Measurements from ENCODE around the gene CD6. TPM values are rescaled to one million over a fixed set of nuclear protein-coding genes. Genes with fewer than 3 reads are reported as not detected.

CD6 gene
- total RNA-seq, 1 donor from 2014 or later: not detected

DNA sequence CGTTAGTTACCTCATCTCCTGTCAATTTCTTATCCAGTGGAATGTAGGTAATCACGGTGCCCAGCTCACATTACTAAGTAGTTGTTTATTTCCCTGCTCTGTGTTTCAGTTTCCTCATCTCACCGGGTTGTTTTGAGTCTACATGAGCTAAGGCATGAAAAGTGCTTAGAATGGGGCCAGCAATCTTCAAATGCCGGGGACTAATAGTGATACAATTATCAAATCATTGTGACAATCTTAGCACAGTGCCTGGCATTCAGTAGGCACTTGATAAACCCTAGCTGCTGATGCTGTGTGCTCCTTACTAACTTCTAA lies 77.5 kb downstream of the CD6 start:
- H3K4me3 ChIP-seq: no peak overlapping the region
- H3K9me3 ChIP-seq (ENCODE audit: low read depth): no peaks in the 10 kb centered on the region
- no peak for DNase-seq (ENCODE audit: low spot score)
- no peaks in the 10 kb centered on the region for H3K79me2 ChIP-seq (ENCODE audit: low read depth)
- Mint-ChIP-seq H3K27me3 (ENCODE audit: insufficient read depth, low read depth) (no peaks in the 10 kb centered on the region), H3K4me3 (no peak overlapping the region), H3K27ac (no peak overlapping the region), H3K9me3 (peaks cover 3% of the 10 kb centered on the region), H3K4me1 (no peaks in the 10 kb centered on the region), H3K36me3 (no peaks in the 10 kb centered on the region)
- no peak overlapping the region for H2AFZ ChIP-seq (replicated peaks)
- no peaks in the 10 kb centered on the region for H3K36me3 ChIP-seq
- H4K20me1 ChIP-seq (ENCODE audit: low read depth): no peaks in the 10 kb centered on the region
- no peak overlapping the region for H3K27ac ChIP-seq
- no peaks in the 10 kb centered on the region for H3K4me1 ChIP-seq
- H3F3A ChIP-seq (ENCODE audit: low read depth): no peaks in the 10 kb centered on the region
- no peak for TF ChIP-seq EZH2 (IDR thresholded peaks at IDR 0.05)
- TF ChIP-seq CTCF (IDR thresholded peaks at IDR 0.05): no peak
- no peak for TF ChIP-seq EZH2phosphoT487 (IDR thresholded peaks at IDR 0.05)
- H3K4me2 ChIP-seq: no peak overlapping the region
- no peaks in the 10 kb centered on the region for H3K27me3 ChIP-seq
- no peak overlapping the region for H3K9ac ChIP-seq

- Histone ChIP-seq H4K20me1 (ENCODE audit: low read depth) (no peaks in the 10 kb centered on the region), H3K4me1 (no peaks in the 10 kb centered on the region), H3K79me2 (ENCODE audit: low read depth) (no peaks in the 10 kb centered on the region), H3K27me3 (no peaks in the 10 kb centered on the region), H3K9ac (no peak overlapping the region), H2AFZ (replicated peaks) (no peak overlapping the region), H3K9me3 (ENCODE audit: low read depth) (no peaks in the 10 kb centered on the region), H3K4me2 (no peak overlapping the region), H3K36me3 (no peaks in the 10 kb centered on the region), H3K27ac (no peak overlapping the region), H3K4me3 (no peak overlapping the region), H3F3A (ENCODE audit: low read depth) (no peaks in the 10 kb centered on the region)
- Mint-ChIP-seq H3K9me3 (peaks cover 3% of the 10 kb centered on the region), H3K27ac (no peak overlapping the region), H3K4me3 (no peak overlapping the region), H3K36me3 (no peaks in the 10 kb centered on the region), H3K4me1 (no peaks in the 10 kb centered on the region), H3K27me3 (ENCODE audit: insufficient read depth, low read depth) (peaks cover 2% of the 10 kb centered on the region)
- TF ChIP-seq EZH2phosphoT487 (IDR thresholded peaks at IDR 0.05) (no peak), EZH2 (IDR thresholded peaks at IDR 0.05) (no peak), CTCF (IDR thresholded peaks at IDR 0.05) (no peak)
- no peak for DNase-seq (ENCODE audit: low spot score)
These were observed 78.4 kb downstream of the CD6 start for GRCh38 chr11:61049859-61050258.

- no peak overlapping the region for H3K27ac Mint-ChIP-seq
- H3K4me3 ChIP-seq: no peak overlapping the region
- H3K27me3 ChIP-seq: no peaks in the 10 kb centered on the region
- H3K9me3 ChIP-seq (ENCODE audit: low read depth): no peaks in the 10 kb centered on the region
- TF ChIP-seq CTCF (IDR thresholded peaks at IDR 0.05): no peak
- TF ChIP-seq EZH2phosphoT487 (IDR thresholded peaks at IDR 0.05): no peak
- TF ChIP-seq EZH2 (IDR thresholded peaks at IDR 0.05): no peak
- no peak overlapping the region for H3K4me2 ChIP-seq
- no peaks in the 10 kb centered on the region for H3K36me3 Mint-ChIP-seq
- H3K4me1 Mint-ChIP-seq: peaks cover 2% of the 10 kb centered on the region
- peaks cover 9% of the 10 kb centered on the region for H3K4me1 ChIP-seq
- no peak overlapping the region for H3K27ac ChIP-seq
- H3K36me3 ChIP-seq: no peaks in the 10 kb centered on the region
- H3K27me3 Mint-ChIP-seq (ENCODE audit: insufficient read depth, low read depth): peaks cover 2% of the 10 kb centered on the region
- H3K79me2 ChIP-seq (ENCODE audit: low read depth): no peaks in the 10 kb centered on the region
- no peak for DNase-seq (ENCODE audit: low spot score)
- no peaks in the 10 kb centered on the region for H3F3A ChIP-seq (ENCODE audit: low read depth)
- H3K9me3 Mint-ChIP-seq: peaks cover 3% of the 10 kb centered on the region
- H3K4me3 Mint-ChIP-seq: no peak overlapping the region
- H4K20me1 ChIP-seq (ENCODE audit: low read depth): no peaks in the 10 kb centered on the region
- H3K9ac ChIP-seq: no peak overlapping the region
- no peak overlapping the region for H2AFZ ChIP-seq (replicated peaks)
These were observed 80.9 kb downstream of the CD6 start for GRCh38 chr11:61052182-61052972.
